ENCODE results near the gene IFT81. TPM values are rescaled to one million over a fixed set of nuclear protein-coding genes. Genes with fewer than 3 reads are reported as not detected.

IFT81 gene
- total RNA-seq, 1 experiment from 2014 or later = 9.0 TPM

GRCh38 chr12:110171636-110172035, 47.5 kb downstream of the IFT81 start:
- H3K4me3 ChIP-seq (replicated peaks in 1 of 2; ENCODE audit: low read depth in 1 of 2, low read length in 2 of 2) = no peak overlapping the region
- no peak overlapping the region for H3K4me2 ChIP-seq (ENCODE audit: low read length)
- H3K9me2 ChIP-seq (ENCODE audit: insufficient read depth) = no peaks in the 10 kb centered on the region
- ATAC-seq (no peak), DNase-seq (ENCODE audit: low read depth, low spot score) (no peak)
- no peaks in the 10 kb centered on the region for H3K9me3 ChIP-seq (ENCODE audit: control insufficient read depth in 1 of 2, insufficient read depth in 1 of 2, low read depth in 1 of 2, low read length in 2 of 2)
- CTCF ChIA-PET = no interaction called here
- H4K20me1 ChIP-seq (ENCODE audit: insufficient read depth) = no peaks in the 10 kb centered on the region
- H3K9ac ChIP-seq (ENCODE audit: low read length) = no peak overlapping the region
- intact Hi-C loops (cut with micrococcal nuclease) = no loop called here
- no peaks in the 10 kb centered on the region for H3K79me2 ChIP-seq (ENCODE audit: insufficient read depth, low read length)
- no peaks in the 10 kb centered on the region for H3K4me1 ChIP-seq (ENCODE audit: control insufficient read depth in 1 of 2, insufficient read depth in 2 of 2, low read length in 2 of 2)
- H3K27me3 ChIP-seq (ENCODE audit: insufficient read depth, low read length) = no peaks in the 10 kb centered on the region
- POLR2A ChIA-PET = no interaction called here
- no peak overlapping the region for H2AFZ ChIP-seq (ENCODE audit: low read depth, low read length, poor library complexity, severe bottlenecking)
- no peak for TF ChIP-seq CBX3 (IDR thresholded peaks at IDR 0.05; ENCODE audit: low read depth)
- no peak for TF ChIP-seq FOSL1 (IDR thresholded peaks at IDR 0.05; ENCODE audit: low read depth)
- TF ChIP-seq CEBPB (IDR thresholded peaks at IDR 0.05; ENCODE audit: low read depth) = no peak
- TF ChIP-seq EGR1 (IDR thresholded peaks at IDR 0.05; ENCODE audit: low read depth) = no peak
- TF ChIP-seq EZH2 (IDR thresholded peaks at IDR 0.05) = no peak
- no peak for TF ChIP-seq ZNF274 (IDR thresholded peaks at IDR 0.05; ENCODE audit: low read depth, low read length)
- TF ChIP-seq ELF1 (IDR thresholded peaks at IDR 0.05; ENCODE audit: borderline replicate concordance, low read depth) = no peak
- no peak for TF ChIP-seq SRF (IDR thresholded peaks at IDR 0.05; ENCODE audit: low read depth)
- TF ChIP-seq MAX (IDR thresholded peaks at IDR 0.05) = no peak
- TF ChIP-seq CTCF (IDR thresholded peaks at IDR 0.05 in 2 of 3, conservative IDR thresholded peaks at IDR 0.05 in 1 of 3; ENCODE audit: borderline replicate concordance in 1 of 3, insufficient read depth in 1 of 3, low read depth in 2 of 3, low read length in 2 of 3) = no peak
- no peak for TF ChIP-seq POLR2AphosphoS5 (IDR thresholded peaks at IDR 0.05; ENCODE audit: low read depth, low read length)
- TF ChIP-seq TCF7L2 (IDR thresholded peaks at IDR 0.05; ENCODE audit: borderline replicate concordance, extremely low read depth, insufficient read depth, insufficient read length) = no peak
- TF ChIP-seq EZH2phosphoT487 (IDR thresholded peaks at IDR 0.05; ENCODE audit: borderline replicate concordance) = no peak
- TF ChIP-seq ZFX (IDR thresholded peaks at IDR 0.05) = no peak
- RAD21 ChIA-PET (ENCODE audit: low non-redundant PET in 1 of 2, low total read pairs in 2 of 2, uncharacterized antibody in 2 of 2, unreplicated experiment in 2 of 2) = no interaction called here
- no peak overlapping the region for H3K27ac ChIP-seq (ENCODE audit: low read depth, low read length)
- no peaks in the 10 kb centered on the region for H3K36me3 ChIP-seq (ENCODE audit: control insufficient read depth in 1 of 2, insufficient read depth in 2 of 2, low read length in 2 of 2)
- no TSS peak for BruUV-seq (replicated peaks)

Data from HCT116 (cell line).